T-helper 22 cell (primary cell): Measurements from ENCODE around the gene CCNL2.
A peak's percentile ranks its signal among the peaks of the same experiment; 100 is the strongest.
"Not testable (repeated sequence)": the region's sequence is repeated elsewhere in the genome, so short reads cannot be mapped to it uniquely, and the experiment has no call there.

Source experiments
- DNase-seq: peaks from one replicate; pipeline ENCODE4 v3.0.0-alpha.2; 2020; ENCODE audit warnings: low read depth

Gene CCNL2

GRCh38 chr1:1419813-1420653 lies 20.9 kb upstream of the CCNL2 start:
- DNase-seq: no peak

- no peak for DNase-seq
Measured at GRCh38 chr1:1419363-1419812, 20.3 kb upstream of the CCNL2 start.

DNA sequence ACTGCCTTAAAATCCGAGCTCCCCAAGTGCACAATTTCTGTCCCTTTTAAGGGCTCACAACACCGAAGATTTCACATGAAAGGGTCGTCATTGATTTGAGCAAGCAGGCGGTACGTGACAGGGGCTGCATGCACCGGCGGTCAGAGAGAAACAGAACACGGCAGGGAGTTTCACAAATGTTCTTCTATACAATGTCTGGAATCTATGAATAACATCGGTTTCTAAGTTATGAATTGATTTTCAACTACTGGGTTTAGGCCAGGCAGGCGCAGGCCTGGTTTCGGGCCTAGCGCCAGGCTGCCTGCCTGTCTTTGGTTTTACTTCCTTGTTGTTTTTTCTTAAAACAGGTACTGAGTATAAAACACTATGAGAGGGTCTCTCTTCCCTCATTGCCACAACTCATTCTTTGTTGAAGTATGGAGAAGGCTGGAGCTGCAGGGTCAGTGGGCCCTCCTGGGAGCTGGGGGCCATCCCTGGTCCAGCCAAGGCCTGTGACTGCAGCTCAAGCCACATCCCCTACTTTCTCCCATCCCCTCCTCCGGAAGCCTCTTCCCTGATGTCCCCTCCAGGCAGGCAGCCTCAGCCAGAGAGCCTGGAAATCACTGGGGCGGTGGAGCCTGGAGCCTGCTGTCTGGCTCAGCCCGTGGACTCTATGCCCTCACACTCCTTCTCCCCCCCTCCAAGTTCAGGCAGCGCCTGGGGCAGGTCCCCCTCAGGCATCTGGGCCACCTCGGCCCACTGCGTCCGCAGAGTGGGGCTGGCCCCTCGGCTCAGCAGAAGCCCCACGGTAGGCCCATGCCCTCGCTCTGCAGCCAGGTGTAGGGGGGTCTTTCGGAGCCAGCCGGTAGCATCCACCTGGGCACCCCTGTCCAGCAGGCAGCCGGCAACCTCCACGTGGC lies 19.6 kb upstream of the CCNL2 start:
- DNase-seq: no peak

GRCh38 chr1:1417825-1418463 lies 18.8 kb upstream of the CCNL2 start:
- DNase-seq: not testable (repeated sequence)

DNA sequence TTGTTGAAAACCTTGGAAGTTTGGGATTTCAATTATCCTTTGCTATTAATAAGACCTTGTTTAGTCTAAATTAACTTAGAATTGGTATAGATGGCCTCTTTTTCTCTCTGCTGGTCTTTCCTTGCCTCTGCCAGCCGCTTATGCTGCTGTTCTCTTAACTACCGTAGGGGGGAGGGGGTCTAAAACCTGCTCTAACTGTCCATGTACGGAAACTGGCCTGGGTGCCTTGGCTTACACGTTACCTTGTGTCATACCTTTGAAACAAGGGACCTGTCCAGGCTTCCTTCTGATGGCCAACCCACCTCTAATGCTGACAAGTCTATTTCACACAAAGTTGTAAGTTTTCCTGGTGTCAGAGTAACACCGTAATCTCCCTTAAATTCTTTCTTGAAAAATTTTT lies 18.3 kb upstream of the CCNL2 start:
- DNase-seq: not testable (repeated sequence)

DNA sequence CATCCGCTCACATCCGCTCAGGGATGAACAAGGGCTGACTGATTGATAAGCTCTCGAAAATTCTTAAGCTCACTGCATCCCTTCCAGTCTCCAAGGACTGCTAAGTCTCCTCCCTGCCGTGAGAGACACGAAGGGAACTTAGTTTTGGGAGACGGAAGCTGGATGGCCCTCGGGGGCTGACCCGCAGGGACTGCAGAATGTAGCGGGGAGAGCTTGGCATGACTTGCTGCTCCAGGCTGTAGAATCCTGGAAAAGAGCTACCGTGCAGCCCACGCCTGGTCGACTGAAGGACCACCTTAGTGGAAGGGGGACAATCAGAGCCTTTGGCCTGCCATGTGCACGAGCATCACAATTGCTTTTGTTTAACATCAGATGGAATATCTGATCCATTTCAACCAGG lies 16.6 kb upstream of the CCNL2 start:
- DNase-seq: no peak

GRCh38 chr1:1412311-1412902 lies 13.3 kb upstream of the CCNL2 start:
- not testable (repeated sequence) for DNase-seq

DNA sequence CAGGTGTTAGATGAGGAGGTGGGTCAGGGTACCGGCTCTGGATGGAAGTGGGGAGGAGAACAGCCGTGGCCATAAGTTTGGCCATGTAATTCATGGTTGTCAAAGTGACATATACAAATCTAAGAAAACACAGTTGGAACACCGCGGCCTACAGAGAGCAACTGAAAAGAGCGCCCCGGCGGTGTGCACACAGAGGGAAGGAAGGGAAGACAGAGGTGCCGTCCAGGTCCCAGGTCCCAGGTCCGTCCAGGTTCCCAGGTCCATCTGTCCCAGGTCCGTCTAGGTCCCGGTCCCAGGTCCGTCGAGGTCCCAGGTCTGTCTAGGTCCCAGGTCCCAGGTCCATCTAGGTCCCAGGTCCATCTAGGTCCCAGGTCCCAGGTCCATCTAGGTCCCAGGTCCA lies 12.5 kb upstream of the CCNL2 start:
- DNase-seq: no peak

DNA sequence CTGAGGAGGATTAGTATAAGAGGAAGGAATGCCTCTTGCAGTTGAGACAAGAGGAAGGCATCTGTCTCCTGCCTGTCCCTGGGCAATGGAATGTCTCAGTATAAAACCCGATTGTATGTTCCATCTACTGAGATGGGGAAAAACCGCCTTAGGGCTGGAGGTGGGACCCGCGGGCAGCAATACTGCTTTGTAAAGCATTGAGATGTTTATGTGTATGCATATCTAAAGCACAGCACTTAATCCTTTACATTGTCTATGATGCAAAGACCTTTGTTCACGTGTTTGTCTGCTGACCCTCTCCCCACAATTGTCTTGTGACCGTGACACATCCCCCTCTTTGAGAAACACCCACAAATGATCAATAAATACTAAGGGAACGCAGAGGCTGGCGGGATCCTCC lies 11.1 kb upstream of the CCNL2 start:
- DNase-seq: not testable (repeated sequence)

DNA sequence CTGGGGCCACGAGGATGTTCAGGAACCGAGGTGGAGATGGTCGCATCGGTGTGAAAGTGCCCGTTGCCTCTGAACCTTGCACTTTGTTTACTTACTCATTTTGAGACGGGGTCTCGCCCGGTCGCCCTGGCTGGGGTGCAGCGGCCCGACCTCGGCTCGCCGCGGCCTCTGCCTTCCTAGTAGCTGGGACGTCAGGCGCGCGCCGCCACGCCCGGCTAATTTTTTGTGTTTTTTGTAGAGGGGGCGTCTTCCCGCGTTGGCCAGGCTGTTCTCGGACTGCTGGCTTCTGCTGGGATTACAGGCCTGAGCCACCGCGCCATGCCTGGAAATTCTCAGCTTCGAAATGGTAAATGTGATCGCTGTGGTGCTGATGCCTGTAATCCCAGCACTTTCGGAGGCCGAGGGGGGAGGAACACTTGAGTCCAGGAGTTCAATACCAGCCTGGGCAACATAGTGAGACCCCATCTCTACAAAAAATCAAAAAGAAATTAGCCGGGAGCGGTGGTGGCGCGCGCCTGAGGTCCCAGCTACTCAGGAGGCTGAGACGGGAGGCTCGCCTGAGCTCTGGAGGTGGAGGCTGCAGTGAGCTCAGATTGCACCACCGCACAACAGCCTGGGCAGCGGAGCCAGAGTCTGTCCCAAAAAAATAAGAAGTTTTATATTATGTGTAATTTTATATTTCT lies 8.6 kb upstream of the CCNL2 start:
- DNase-seq: no peak

DNA sequence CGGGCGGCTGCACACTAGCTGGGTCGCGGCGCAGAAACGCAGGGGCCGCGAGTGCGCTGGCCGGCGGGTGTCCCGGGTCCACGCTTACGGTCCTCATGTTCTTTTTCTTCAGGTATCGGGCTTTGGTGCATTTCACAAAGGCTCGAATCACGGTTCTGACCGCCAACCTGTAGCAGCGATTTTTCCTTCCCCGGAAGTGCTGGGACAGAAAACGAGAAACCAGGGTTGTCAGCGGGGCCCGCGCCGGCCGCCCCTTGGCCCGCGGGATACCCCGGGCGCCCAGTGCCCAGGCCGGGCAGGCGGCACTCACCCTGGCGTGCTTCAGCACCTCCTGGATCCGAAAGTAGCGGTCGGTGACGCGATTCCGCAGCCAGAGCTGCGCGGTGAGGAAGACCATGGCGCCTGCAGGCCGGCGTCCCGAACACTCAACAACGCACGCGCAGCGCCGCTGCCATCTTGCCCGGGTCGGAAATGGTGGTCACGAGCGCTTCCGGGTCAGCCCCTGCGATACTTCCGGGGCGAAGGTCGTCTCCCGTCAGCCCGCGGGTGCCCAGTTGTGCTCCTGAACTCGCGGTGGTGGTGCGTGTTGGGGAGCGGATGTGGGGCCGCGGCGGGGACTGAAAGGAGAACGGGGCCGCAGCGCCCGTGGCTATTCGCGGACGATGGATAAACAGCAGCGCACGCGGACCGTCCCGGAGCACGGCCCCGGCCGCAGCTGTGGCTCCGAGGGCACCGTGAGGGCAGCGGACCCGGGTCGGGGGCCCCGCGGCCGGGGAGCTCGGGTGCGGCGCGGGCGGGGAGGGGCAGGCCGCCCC lies 7.9 kb upstream of the CCNL2 start, which contains the start of gene MRPL20:
MRPL20 (minus strand) TSS at position 473 of the 815 bp plus-strand sequence; CDS start at position 397, 76 bp downstream.
- peak; percentile 95 for DNase-seq

DNA sequence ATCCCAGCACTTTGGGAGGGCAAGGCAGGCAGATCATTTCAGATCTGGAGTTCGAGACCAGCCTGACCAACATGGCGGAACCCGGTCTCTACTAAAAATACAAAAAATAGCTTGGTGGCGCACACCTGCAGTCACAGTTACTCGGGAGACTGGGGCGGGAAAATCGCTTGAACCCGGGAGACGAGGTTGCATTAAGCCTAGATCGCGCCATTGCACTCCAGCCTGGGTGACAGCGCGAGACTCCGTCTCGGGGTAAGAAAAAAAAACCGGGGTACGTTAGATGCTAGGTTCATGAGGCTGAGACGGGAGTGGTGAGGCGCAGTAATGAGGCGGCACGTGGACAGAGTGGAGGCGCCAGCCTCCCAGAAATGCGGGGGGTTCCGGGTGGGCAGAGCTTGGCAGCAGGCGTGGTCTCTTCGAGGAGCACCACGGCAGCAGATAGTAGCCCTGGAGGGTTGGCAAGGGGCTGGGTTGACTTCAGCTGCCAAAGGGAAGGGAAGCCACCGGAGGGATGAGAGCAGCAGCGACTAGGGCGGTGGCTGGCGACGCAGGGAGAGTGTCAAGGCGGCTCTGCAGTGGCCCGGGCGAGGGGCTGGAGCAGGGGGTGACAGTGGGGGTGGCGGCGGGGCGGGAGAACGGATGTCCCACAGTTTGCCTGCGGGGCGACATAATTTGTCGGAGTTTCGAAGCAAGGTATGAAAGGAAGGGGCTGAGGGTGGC lies 7.1 kb upstream of the CCNL2 start:
- DNase-seq: no peak

DNA sequence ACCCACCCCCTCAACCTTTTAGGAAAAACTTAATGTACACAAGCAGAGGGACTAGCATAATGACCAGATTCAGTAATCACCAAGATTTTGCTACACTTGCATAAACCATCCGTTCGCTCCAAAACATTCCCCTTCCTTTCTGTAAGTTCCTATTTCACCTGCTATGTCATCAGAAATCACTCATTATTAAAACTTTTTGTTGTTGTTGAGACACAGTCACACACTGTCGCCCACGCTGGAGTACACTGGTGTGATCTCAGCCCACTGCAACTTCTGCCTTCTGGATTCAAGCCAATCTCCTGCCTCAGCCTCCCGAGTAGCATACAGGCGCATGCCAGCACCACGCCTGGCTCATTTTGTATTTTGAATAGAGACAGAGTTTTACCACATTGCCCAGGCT lies 4.5 kb upstream of the CCNL2 start:
- DNase-seq: no peak

DNA sequence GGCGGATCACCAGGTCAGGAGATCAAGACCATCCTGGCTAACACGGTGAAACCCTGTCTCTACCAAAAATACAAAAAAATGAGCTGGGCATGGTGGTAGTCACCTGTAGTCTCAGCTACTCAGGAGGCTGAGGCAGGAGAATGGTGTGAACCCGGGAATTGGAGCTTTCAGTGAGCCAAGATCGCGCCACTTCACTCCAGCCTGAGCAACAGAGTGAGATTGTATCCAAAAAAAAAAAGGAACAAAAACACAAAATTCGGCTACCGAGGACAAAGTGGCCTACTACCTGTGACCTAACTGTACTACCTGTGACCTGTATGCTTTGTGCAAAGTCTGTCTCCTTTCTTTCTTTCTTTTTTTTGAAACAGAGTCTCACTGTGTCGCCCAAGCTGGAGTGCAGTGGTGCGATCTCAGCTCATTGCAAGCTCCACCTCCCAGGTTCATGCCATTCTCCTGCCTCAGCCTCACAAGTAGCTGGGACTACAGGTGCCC lies 3.8 kb upstream of the CCNL2 start:
- not testable (repeated sequence) for DNase-seq

DNA sequence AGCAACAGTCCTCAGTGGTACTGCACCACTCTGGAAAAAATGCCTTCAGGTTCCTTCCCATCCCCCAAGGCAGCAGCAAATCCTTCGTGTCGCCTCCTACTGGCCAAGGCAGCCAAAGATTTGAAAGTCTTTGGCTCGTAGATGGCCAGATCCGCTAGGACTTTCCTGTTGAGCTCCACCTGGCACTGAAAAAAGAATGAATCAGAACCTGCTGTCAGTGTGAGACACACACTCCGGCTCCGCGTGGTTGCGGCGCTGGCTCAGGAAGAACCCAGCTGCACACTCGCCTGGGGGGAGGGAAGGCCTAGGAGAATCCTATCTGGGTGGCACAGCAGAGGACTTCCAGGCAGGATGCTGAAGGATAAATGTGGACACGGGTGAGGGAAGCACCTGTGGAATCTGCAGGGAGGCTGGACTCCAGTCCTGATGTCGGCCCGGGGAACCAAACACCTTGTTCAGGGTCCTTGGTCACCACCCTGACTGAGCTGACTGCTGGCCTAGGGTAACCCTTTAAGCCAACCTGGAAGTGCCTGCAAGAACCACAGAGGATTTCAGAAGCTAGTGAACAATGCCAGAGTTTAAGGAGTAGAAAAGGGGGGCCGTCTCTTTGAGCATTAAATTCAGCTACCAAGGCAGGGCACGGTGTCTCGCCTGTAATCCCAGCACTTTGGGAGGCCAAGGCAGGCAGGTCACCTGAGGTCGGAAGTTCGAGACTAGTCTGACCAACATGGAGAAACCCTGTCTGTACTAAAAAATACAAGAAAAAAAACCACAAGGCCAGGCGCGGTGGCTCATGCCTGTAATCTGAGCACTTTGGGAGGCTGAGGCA lies 3.2 kb upstream of the CCNL2 start:
- no peak for DNase-seq

GRCh38 chr1:1401457-1402010 lies 2.4 kb upstream of the CCNL2 start:
- DNase-seq: no peak

DNA sequence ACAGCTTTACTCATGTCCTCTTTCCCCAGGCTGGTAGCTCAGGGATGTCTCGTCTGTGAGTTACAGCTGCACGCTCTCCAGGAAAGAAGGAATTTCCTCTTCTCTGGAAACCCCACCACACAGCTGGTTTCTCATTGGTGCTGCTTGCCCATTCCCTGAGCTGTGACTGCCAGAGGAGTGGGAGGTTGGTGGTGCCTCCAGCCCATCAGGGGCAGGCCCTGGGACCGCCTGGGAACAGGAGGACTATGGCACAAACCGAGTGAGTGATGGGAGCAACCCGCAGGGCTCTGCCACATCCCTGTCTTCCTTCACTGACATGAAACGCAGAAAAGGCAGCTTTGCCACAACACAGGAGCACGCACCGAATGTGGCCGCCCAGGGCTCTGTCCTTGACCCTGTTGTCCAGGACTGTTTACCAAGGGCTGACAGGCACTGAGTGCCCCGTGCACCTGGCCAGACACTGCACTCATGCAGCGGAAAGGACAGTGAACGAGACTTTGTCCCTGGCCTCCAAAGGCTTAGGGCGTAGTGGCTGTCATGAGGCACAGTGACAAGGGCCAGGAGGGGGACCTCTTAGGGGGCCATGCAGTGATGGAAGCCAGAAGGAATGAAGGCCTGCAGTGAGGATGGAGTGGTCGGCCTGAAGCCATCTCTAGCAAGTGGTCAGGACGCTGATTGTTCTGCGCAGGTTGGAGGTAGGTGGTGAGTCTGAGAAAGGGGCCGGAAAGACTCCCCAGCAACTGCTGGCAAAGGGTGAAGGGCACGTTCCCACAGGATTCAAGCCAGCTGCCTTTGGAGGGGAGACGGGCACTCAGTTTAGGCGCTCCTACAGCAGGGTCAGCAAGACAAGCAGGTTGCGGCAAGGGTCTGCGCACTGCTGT lies 1.7 kb upstream of the CCNL2 start:
- no peak for DNase-seq
